Renal pelvis (tissue), 4 donors: Measurements from ENCODE around the gene RAB11FIP5. TPM values are rescaled to one million over a fixed set of nuclear protein-coding genes. Genes with fewer than 3 reads are reported as not detected.
"Not testable (repeated sequence)": the region's sequence is repeated elsewhere in the genome, so short reads cannot be mapped to it uniquely, and the experiment has no call there.

Experiments
- DNase-seq: peaks from one replicate; pipeline ENCODE4 v3.0.0-alpha.2; 2013
- polyA plus RNA-seq, 3 donors: library from polyadenylated mRNA; unstranded; fragments of 120-200 nt; gene quantifications; one replicate each; pipeline ENCODE4 v1.2.1, GENCODE V29; 2013; ENCODE audit not compliant: insufficient read length in 3 of 3

RAB11FIP5 gene
- polyA plus RNA-seq, 3 donors, result 45.1 to 54.3 (median 52.9) TPM

GRCh38 chr2:73072129-73072395, 40.7 kb downstream of the RAB11FIP5 start:
- no peak for DNase-seq

GRCh38 chr2:73071360-73072128, 41.2 kb downstream of the RAB11FIP5 start, which contains the start of gene SFXN5:
Gene SFXN5 (minus strand): TSS chr2:73071712. CDS start chr2:73071705, 7 bp downstream.
- DNase-seq, result peak; percentile 96

- no peak for DNase-seq
These were observed 41.9 kb downstream of the RAB11FIP5 start for GRCh38 chr2:73070643-73071359.

GRCh38 chr2:73069855-73070642, 42.7 kb downstream of the RAB11FIP5 start:
- DNase-seq, result no peak

- no peak for DNase-seq
These were observed 43.5 kb downstream of the RAB11FIP5 start for GRCh38 chr2:73069041-73069854.

GRCh38 chr2:73068147-73068546, 44.6 kb downstream of the RAB11FIP5 start:
- DNase-seq, result no peak

- DNase-seq, result no peak
These were observed 45.7 kb downstream of the RAB11FIP5 start for GRCh38 chr2:73067043-73067442.

GRCh38 chr2:73065070-73065469, 47.7 kb downstream of the RAB11FIP5 start:
- not testable (repeated sequence) for DNase-seq

- no peak for DNase-seq
These were observed 48.6 kb downstream of the RAB11FIP5 start for GRCh38 chr2:73063909-73064875.

- no peak for DNase-seq
These were observed 49.3 kb downstream of the RAB11FIP5 start for GRCh38 chr2:73063472-73063871.

GRCh38 chr2:73059106-73059505, 53.6 kb downstream of the RAB11FIP5 start:
- DNase-seq, result no peak

- DNase-seq, result no peak
These were observed 57.8 kb downstream of the RAB11FIP5 start for GRCh38 chr2:73054980-73055379.

- no peak for DNase-seq
These were observed 59.2 kb downstream of the RAB11FIP5 start for GRCh38 chr2:73053316-73054114.

GRCh38 chr2:73050121-73050545, 62.6 kb downstream of the RAB11FIP5 start:
- peak; percentile 5 for DNase-seq

GRCh38 chr2:73043929-73044832, 68.6 kb downstream of the RAB11FIP5 start:
- no peak for DNase-seq

GRCh38 chr2:73043276-73043675, 69.5 kb downstream of the RAB11FIP5 start:
- DNase-seq, result no peak

GRCh38 chr2:73037947-73038585, 74.7 kb downstream of the RAB11FIP5 start:
- no peak for DNase-seq

- DNase-seq, result no peak
These were observed 76.0 kb downstream of the RAB11FIP5 start for GRCh38 chr2:73036766-73037165.
